GM19099 (cell line): Measurements from ENCODE around the gene FOXP1.

Source experiments
- POLR2A ChIP-seq: IDR thresholded peaks from 3 replicates; pipeline ENCODE4 v1.6.1; 2011; ENCODE audit warnings: low read depth; ENCODE audit not compliant: insufficient read length; ENCODE audit errors: extremely low read depth

FOXP1 gene

DNA sequence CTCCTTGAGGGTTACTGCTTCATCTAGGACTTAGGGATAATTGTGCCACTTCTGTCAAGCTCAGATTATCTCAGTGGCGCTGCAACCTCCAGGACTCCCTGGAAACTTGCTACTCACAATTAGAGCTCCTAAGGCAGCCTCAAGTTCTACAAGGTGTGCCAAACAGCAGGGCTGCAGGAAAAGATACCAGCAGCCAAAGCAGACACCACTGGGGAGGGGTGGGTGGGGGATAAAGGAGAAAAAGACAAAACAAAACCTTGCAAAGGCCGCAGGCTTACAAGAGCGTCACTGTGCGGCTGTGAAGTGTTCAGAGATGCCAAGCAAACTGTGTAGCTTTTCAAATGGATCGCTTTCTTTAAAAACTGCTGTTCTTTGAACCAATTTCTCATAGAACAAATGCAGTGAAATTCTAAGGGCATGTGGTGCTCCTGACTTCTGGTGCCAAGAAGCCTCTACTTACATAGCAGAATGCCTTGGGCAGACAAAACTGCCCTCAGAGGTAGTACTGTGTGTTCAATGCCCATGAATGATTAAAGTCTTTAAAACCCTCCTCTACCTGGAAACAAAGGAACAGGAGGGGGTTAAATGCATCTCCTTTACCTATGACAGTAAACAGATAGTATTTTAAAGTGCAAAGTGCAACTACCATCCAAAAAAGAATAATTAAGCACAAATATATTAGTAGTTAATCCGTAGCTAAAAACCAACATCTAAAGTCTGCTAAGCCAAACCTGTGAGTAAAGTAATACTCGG, 353.4 kb downstream of the FOXP1 start:
- no peak for TF ChIP-seq POLR2A

GRCh38 chr3:71228156-71228866, 355.2 kb downstream of the FOXP1 start:
- TF ChIP-seq POLR2A = no peak

GRCh38 chr3:71227270-71227661, 356.3 kb downstream of the FOXP1 start:
- no peak for TF ChIP-seq POLR2A

DNA sequence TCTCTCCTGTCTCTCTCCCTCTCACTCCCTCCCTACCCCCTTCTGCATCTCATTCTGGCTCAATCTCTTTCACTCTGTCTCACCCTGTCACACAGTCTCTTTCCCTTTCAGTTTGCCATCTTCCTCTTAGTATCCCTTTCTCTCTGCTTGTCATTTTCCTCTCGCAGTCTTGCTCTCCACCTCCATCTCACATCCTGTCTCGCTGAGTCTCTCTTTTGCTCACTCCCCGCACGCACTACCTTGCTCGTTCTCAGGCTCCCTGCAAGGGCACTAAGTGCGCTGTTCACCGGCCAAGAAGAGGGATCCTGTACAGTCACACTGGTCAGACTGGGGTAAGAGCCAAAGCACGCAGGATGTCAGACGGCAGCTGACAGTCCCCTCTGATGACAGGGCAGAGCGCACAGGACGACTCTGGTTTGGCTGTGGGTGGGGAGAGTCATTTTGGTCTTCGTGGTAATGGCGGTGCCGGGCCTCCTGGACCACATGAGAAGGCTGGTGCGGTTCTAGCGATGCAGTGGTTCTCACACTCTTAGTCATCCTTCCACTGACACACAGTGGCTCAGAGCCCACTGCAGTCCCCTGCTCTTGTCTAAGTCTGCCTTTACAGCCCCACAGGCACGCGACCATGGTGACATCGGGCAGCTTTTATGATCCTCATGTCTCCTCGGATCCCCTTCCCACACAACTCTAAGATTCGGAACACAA, 356.8 kb downstream of the FOXP1 start:
- TF ChIP-seq POLR2A = no peak

- no peak for TF ChIP-seq POLR2A
These were observed 357.5 kb downstream of the FOXP1 start for GRCh38 chr3:71225951-71226564.

DNA sequence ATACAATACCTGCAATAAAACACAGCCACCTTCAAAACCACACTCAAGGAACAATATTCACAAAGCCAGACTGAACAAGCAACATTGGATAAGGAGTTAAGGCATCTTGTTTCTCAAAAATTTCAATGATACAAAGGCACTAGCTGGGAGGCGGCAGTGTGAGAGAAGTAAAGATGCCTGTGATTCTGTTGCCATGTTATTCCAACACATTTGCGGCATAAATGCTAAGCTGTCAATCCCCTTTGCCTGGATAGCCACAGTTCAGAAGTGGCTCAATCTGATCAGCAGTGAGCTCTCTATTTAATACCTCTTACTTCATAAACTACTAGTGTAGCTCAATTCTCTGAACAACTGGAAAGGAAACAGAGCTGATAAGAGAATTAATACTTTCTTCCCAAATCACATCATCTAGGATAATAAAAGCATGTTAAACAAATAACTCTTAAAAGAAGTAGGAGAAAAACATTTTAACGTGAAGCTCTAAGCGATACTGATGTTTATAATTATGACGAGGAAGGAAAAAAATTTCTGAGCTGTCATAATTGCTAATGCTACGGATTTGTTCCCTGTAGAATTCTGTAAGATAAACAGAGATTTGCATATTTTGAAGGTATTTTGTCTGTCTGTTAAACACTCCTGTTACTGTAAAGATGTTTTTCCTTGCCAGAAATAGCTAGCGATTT, 358.4 kb downstream of the FOXP1 start:
- no peak for TF ChIP-seq POLR2A

DNA sequence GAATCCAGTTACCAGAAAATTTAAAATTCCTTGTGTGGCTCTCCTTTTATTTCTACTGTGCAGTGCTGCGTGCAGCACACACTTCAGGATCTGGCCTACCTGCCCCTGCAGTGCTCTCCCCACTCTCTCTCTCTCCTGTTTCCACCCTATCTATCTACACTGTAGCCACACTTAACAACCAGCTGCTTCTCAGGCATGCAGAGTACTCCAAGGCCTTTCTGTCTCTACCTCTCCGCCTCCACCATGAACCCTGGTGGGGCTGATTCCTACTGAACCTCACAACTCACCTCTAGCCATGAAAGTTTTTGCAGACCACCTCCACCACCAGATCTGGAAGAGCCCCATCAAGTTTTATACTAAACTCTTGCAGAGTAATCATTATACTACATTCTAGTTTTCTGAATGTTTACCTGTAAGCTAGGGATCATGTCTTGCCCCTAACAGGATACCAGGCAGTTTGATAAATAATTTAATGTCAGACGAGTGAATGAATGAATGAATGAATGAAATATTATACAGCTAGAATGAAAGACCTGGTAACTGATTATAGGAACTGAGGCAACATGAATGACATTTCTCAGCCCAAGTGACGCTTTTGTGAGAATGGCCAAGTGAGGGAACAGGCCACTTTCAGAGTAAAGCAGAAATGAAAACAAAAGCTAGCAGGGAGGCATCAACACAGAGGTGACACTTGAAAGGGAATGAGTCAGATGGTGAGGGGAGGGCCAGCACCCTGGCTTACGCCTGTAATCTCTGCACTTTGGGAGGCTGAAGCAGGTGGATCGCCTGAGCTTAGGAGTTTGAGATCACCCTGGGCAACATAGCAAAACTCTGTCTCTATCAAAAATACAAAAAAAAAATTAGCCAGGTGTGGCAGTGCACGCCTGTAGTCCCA, 363.5 kb downstream of the FOXP1 start:
- TF ChIP-seq POLR2A = no peak

GRCh38 chr3:71218508-71218907, 365.0 kb downstream of the FOXP1 start:
- no peak for TF ChIP-seq POLR2A

DNA sequence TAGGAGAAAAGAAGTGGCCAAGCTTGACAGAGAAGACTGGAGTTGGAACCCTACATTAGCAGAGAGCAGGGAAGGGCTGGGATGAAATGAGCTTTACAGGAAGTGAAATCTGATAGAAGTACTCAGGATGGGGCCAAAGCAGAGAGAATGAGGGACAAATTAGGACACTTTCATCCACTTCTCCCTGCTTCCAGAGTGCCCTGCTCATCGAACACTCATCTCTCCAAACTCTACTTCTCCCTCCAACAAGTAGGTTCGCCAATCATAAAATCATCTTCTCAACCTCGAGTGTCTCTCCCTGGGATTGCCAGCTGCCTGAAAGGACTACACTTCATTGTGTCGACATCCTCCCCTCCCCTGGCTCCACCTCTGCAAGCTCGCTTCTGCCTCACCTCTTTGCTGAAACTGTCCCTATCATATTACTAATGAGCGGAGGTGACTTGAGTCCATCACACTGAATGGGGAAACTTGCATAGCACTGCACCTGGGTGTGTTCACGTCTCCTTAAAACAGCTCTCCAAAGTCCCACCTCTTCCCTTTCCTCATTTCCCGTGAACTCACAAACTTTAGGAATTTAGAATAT, 365.8 kb downstream of the FOXP1 start:
- TF ChIP-seq POLR2A = no peak

DNA sequence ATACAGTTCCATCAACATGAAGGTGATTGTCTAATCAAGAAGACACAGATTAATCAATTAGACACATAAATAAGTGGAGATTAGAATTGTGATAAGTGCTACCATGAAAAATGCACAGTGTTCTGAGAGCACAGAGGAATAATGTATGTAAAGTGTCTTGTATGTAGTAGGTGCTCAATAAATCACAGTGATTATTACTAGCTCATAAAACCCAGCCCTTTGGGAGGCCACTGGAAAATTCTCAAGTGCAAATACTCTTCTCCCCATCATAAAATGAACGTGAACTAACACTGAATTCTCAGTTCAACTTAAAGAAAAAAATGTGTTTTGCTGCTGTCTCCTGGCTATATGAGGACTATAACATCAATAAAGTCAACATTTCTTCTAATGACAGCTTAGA, 368.2 kb downstream of the FOXP1 start:
- no peak for TF ChIP-seq POLR2A

DNA sequence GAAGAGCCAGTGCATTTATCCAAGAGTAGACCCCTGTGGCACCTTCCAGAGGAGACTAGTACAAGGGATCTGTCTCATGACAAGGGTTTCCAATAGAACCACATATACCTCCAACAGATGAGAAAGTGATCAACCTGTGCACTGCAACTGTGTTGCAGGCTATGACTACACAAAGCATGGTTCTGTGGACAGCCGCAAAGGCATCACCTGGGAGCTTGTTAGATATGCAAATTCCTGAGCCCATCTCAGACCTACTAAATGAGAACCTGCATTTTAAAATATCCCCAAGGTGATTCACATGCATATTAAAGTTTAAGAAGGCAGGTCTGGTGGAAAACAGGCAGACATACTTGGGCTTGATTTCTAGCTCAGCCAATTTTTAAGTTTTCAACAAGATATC, 368.7 kb downstream of the FOXP1 start:
- no peak for TF ChIP-seq POLR2A

- no peak for TF ChIP-seq POLR2A
These were observed 369.5 kb downstream of the FOXP1 start for GRCh38 chr3:71214016-71214415.

GRCh38 chr3:71211083-71211482, 372.4 kb downstream of the FOXP1 start:
- TF ChIP-seq POLR2A = no peak
